GM20431 (cell line): Measurements from ENCODE around the gene MTFR1L.
"Not testable (repeated sequence)": the region's sequence is repeated elsewhere in the genome, so short reads cannot be mapped to it uniquely, and the experiment has no call there.

Experiments
- in situ Hi-C: fragments of 300-500 bp; cut with MseI, MboI; formaldehyde crosslinking; loops from one replicate; pipeline ENCODE4 v1.15.0; 2020; ENCODE audit warnings: low sequenced_read_pairs; ENCODE audit not compliant: unreplicated experiment

MTFR1L gene

DNA sequence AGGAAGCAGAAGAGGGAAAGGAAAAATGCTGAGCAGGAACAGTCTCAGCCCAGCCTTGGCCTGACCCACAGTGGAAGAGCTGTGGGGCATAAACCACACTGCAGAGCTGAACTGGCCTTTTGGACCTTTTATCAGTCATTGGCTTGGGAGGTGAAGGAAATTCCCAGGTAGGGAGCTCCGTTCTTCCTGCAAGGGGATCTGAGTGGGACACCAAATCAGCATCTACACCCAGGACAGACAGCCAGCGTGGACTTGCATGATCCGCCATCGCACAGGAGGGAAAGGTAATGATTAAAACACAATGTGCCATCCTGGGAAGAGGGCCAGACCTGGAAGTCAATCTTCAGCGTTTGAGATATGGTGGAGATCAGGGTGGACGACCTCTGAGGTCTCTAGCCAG, 1.2 kb upstream of the MTFR1L start:
- in situ Hi-C loops, result no loop called here

DNA sequence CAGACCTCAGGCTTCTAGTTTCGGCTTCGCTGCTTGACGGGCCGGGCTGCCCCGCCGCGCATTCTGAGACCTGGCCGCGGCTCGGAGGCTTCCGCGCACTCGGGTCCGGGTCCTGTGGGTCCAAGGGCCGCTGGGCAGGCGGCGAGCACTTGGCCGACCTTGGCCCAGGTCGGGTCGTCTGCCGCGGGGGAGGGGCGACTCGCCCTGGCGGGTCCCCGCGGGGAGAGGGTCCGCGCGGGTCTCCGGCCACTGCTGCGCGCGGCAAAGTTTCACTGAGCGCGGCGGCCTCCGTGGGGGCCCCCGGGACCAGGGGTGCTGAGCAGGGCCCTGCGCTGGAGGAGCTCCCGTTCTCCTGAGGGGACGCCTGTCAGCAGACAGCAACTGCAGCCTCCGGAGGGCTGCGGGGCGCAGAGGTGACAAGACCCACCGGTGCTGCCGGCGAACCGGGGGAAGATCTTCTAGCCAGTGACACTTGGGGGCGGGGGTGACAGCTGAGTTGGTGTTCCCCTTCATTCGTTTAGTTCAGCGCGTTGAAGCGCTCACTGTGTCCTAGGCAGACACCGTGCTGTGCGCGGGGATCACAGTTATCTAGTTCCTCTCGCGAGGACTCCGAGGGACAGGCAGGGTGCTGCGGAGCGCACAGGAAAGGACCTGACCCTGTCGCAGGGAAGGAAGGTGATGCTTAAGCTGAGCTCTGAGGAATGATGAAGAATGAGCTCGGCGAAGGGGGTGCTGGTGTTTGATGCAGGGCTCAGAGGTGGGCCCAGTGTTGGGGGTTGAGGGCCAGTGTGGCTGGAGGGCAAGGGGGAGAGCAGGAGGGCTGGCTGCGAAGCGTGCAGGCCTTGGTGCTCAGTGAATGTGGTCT, 725 bp downstream of the MTFR1L start:
- in situ Hi-C loops, result no loop called here

DNA sequence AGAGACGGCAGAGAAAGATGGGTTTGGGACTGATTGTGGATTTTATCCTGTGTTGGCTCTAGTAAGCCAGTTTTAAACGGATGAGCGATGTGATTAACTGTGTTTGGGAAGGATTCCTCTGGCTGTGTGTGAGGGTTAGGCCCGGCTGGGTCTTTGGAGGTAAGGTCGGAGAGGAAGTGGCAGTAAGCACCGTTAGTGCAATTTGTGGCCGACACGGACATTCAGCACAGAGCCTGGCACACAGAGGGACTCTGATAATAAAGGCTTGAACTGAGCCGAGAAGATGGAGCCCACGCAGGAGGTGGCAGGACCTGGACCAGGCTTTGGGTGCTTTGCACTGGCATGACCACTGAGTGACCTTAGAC, 1.3 kb downstream of the MTFR1L start:
- in situ Hi-C loops, result no loop called here

DNA sequence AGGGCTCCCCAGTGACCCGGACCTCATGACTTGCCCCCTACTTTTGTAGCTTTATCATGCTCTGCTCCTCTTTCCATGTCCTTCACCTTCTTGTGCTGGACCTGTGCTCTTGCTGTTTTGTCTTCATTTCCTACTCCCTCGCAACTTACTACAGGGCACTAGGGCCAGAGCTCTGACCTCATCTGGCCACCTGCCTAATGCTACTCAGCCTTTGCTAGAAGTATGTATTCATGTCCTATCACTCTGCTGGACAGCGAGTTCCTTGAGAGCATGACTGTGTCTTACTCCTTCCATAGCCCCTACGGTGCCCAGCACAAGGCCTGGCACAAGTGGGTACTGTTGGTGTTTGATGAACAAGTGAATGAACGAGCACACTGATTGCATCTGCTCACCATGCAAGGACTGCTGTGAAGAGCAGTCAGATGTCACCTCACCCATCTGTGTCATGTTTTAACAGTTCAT, 1.9 kb downstream of the MTFR1L start:
- in situ Hi-C loops, result no loop called here

DNA sequence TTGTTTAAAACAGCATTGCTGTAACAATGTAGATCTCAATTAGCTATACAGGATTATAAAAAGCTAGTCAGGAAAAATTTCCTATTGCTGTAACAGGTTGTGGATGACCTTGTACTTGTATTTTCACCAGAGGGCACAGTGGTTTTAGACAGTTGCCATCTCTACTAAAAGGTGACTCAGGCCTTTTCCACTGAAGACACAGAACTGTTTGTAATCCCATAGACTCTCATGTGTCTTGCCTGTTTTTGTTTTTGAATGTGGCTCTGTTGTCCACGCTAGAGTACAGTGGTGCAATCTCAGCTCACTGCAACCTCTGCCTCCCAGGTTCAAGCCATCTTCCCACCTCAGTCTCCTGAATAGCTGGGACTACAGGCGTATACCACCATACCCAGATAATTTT, 5.9 kb downstream of the MTFR1L start:
- in situ Hi-C loops, result no loop called here

DNA sequence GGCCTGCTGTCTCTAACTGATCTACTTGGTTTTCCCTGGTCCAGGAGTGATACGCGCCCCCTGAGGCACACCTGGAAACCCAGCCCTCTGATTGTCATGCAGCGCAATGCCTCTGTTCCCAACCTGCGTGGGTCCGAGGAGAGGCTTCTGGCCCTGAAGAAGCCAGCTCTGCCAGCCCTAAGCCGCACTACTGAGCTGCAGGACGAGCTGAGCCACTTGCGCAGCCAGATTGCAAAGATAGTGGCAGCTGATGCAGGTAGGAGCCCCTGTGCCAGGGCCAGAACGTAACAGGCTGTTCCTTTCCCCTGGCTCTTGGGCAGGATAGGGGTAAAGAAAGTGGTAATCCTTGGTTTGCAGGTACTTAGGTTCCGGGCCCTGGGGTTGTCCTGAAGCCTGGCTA, 6.8 kb downstream of the MTFR1L start:
- in situ Hi-C loops, result no loop called here

DNA sequence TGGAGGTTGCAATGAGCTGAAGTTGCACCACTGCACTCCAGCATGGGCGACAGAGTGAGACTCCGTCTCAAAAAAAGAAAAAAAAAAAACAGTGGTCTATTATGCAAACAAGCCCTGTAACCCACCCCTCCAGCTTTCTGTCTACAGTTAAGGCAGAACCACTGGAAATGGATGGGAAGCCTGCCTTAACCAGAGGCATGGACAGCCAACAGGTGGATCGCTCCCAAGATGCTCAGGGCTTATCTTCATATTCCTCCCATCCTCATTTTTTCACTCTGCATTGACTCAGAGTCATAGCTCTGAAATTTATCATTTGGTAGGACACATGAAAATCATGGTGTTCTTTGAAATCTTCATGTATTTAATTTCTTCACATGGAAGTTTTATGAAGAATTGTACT, 8.7 kb downstream of the MTFR1L start:
- in situ Hi-C loops, result no loop called here

DNA sequence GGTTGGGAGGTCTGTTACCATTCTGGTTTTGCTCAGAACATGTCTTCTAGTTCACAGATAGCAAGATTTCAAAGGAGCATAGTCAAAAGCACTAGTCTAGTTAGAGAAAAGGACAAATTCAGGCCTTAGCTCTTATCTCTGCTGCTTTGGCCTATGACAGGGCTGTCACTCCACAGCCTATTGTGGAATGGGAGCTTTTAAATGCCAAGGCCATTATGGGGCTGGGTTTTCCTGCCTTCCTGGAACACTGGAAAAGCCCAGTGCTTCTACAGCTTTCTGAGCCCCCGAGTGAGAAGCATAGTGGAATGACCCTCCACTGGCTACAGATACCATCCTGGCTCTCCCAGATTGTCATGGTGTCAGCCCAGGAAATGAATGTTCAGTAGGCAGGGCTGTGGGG, 9.3 kb downstream of the MTFR1L start:
- in situ Hi-C loops, result no loop called here

DNA sequence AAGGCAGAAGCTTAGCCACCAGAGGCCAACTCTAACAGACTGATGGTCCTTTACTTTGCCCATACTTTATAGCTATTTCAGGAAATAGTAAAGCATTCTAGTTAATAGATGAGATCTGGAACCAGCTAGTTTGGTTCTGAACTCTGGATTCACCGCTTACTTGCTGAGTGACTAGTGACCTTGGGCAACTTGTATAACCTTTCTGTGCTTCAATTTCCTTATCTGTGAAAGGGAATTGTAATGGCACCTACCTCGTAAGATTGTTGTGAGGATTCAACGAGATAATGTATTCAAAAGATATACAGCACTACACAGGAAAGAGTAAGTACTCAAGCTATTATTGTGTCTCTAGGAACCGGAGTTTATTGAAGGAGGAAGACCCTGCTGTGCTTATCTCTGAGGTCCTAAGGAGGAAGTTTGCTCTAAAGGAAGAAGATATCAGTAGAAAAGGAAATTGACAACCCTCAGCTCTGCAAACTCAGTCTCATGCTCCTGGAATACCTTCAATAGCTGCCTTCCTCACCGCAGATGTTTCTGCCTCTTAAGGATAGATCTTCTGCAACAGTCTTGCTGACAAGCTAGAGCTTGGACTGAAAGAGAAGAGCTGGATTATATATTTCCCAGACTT, 11.9 kb downstream of the MTFR1L start:
- in situ Hi-C loops, result no loop called here

DNA sequence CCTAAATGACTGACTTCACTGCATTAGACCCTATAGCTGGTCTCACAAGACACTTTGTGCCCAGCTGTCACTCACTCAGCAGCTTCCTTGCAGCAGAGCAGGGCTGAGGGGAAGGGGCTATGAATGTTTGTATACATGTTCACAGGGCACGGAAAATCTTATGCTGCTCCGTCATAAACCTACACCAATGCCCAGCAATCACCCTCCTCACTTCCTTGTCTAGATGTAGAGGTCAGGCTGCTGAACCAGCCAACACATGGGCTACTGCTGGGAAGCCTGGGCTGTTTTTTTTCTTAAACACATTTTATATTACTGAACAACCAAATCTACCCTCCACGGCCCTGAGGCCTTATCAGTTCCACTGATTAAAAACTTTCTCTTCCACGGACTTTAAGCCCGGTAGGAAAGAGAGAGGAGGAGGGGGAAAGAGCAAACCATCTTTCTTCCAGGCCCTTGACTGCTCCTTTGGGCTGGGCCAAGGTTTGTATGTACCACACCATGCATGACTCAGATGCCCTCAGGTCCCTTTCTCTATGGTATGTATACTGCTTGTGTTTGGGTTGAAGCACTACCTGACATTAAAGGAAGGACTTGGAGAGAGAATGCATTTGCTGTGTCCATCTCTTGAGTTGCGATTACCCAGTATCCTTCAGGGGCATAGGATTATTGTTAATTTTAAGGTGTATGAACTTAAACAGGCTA, 12.7 kb downstream of the MTFR1L start:
- in situ Hi-C loops, result no loop called here

DNA sequence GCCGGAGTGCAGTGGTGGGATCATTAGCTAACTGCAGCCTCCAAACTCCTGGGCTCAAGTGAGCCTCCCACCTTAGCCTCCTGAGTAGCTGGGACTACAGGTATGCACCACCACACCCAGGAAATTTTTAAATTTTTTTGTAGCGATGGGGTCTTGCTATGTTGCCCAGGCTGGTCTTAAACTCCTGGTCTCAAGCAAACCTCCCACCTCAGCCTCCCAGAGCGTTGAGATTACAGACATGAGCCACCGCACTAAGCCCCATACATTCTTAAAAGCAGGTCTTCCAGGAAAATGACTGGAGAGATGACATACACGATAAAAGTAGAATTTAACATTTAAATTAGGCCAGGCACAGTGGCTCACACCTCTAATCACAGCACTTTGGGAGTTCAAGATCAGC, 13.4 kb downstream of the MTFR1L start:
- in situ Hi-C loops, result no loop called here

DNA sequence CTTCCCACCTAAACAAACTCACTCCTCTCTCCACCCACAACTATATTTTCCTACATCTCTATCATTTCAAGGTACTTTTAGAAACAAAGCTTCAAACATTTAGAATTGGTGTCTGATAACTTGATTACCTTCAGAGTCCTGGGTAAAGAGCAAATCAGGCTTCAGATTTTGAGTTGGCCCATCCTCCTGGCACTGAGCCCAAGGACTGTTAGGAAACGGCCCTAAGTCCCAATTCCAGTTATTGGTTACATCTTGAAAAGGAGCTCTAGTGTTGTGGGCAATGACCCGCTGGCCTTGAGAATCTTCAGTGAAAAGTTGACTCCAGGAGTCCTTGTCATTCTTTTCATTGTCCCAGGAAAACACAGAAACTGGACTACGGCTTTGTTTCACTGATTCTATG, 15.1 kb downstream of the MTFR1L start:
- in situ Hi-C loops, result no loop called here

DNA sequence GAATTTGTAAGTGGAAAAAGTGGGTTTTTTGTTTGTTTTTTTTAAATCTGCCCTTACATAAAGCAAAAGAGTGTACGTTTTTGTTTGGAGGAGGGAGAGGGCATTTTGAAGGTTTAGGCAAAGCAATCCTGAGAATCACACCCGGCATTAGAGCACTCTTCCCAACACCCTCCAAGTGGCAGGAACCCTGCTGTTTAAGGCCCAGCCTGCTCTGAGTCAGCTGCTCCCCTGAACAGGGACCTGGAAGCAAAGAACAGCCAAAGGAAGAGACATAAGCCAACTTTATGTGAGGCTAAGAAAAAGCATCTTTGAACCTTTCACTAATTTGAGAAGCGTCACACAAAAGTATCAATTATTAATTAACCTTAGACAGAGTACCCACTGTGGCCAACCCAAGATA, 16.9 kb downstream of the MTFR1L start:
- in situ Hi-C loops, result no loop called here

DNA sequence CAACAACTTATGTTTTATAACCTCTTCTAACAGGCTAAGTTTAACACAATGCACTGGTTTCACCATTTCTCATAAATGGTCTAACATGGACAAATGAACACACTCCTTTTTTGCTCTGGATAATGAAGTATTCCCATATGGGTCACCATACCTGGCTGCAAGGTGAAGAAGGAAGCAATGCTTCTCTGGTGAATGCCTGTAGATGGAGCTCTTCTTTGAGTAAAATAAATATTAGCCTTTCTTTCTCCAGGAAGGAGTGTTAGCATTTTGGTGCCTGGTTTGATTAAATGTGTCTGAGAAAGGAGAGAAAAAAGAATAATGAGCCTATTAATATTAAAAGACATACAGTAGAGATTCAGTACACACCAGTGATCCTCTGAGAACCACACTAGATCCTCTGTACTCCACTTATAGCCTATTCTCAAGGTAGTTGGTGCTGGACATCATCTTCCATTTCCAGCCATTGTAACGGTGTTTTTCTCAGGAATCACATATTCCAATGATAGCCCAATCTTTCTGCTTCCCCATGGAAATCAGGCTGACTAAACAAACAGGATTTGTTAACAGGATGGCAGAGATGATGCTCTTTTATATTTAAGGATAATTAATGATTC, 17.6 kb downstream of the MTFR1L start:
- in situ Hi-C loops, result no loop called here

DNA sequence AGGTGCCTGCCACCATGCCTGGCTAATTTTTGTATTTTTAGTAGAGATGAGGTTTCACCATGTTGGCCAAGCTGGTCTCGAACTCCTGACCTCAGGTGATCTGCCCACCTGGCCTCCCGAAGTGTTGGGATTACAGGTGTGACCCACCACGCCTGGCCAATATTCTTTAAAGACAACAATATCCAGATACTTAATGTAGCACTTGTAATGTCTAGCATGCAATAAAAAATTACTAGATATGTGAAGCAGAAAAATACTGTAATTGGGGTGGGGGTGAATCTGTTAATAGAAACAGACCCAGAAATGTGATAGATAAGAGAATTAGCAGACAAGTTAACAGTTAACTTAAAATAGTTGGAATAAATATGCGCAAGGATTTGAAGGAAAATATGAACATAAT, 20.1 kb downstream of the MTFR1L start:
- in situ Hi-C loops, result not testable (repeated sequence)

DNA sequence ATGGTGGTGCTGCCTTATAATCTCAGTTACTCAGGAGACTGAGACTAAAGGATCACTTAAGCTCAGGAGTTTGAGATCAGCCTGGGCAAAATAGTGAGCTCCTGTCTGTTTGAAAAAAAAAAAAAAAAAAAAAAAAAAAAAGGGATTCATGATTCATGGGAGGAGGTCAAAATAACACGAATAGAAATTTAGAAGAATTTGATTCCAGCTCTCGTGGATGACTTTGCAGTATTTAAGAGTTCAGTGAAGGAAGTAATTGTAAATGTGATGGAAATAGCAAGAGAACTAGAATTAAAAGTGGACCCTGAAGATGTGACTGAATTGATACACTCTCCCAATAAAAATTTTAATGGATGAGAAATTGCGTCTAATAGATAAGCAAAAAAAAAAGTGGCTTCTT, 23.7 kb downstream of the MTFR1L start:
- in situ Hi-C loops, result no loop called here

DNA sequence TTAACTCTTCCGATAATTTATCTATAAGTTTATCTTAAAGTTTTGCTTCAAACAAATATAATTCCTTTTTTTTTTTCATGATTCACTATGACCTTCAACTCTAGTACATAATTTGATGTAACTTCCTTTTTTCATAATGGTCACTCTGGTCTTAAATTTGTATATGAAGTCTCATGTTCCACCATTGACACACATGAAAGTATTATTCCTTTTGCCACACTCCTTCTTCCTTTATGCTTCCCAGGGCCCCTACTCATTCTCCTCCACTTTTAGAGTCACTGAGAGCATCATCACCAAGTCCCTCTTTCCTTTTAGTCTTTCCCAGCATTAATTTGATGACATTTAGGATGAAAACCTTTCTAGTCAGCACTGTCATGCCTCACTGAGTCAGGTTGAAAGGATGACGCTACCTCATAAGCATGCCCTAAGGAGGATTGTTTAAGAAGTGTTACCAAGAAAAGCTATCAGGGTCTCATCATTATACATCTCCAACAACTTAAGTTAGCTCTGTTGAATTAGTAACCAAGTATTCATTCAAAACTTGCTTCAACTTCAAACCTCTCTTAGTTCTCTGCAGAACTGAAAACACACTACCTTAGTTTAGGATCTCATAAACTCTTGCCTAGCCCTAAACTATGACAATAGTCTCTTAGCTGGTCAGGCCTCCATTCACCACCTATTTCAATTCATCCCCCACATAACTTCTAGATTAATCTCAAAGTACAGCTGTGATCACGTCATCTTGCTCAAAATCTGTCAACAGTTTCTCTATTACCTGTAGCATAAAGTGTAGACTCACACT, 25.0 kb downstream of the MTFR1L start:
- in situ Hi-C loops, result no loop called here

DNA sequence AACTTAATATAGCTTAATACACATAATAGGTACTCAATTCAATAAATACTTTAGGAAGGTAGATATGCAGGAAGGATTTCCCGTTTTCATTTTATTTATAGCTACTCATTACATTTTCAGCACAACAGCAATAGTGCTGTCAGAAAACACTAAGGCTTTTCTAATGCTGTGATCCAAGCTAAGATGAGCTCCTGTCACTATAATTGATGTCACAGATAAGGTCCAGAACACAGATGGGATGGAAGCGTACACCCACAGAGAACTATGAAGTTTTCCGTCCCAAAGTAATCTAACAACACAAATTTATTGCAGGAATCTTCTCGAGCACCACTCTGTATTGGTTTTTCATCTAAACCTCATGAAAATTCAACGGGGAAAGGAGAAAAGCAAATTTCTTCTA, 25.9 kb downstream of the MTFR1L start:
- in situ Hi-C loops, result no loop called here

DNA sequence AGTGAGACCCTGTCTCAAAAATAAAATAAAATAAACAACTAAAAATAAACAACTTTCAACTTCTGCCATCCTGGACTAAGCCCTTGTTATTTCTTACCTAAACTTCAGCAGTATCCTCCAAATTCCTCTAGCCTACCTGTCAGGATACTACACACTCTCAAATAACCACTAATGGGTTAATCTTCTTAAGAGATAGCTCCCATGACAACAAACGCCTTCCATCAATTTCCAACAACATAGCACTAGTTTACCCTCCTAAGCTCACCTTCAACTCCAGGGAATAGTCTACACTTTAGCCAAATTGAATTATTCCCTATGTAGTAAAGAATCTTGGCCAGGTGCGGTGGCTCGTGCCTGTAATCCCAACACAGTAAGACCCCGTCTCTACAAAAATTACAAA, 28.2 kb downstream of the MTFR1L start:
- in situ Hi-C loops, result no loop called here

DNA sequence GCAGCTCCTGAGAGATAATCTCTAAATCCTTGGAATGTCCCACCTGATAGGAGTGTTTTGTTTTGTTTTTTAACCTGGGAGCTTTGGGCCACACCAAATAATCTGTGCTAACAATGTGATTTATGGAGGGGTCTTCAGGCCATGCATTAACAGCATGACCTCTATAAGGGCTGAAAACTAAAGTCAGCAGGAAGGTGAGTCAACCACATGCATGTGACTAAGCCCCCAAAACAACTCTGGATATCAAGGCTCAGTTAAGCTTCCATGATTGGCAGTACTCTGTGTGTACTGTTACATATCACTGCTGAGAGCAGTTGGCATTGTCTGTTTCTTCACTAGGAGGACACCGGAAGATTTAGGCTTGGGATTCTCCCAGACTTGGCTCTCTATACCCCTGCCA, 28.8 kb downstream of the MTFR1L start:
- in situ Hi-C loops, result no loop called here
